T-helper 9 cell (primary cell): ENCODE data around the gene XXYLT1.

Experiments used
- DNase-seq: peaks from one replicate; pipeline ENCODE4 v3.0.0-alpha.2; 2020

The XXYLT1 gene

GRCh38 chr3:195072916-195073564, 197.9 kb downstream of the XXYLT1 start:
- no peak for DNase-seq

GRCh38 chr3:195071916-195072820, 198.8 kb downstream of the XXYLT1 start:
- no peak for DNase-seq

GRCh38 chr3:195071011-195071728, 199.8 kb downstream of the XXYLT1 start:
- no peak for DNase-seq

GRCh38 chr3:195070336-195070735, 200.6 kb downstream of the XXYLT1 start:
- DNase-seq, result no peak

GRCh38 chr3:195069501-195070251, 201.3 kb downstream of the XXYLT1 start:
- no peak for DNase-seq

- DNase-seq, result no peak
Measured at GRCh38 chr3:195068084-195069080, 202.6 kb downstream of the XXYLT1 start.

- no peak for DNase-seq
Measured at GRCh38 chr3:195066441-195066841, 204.5 kb downstream of the XXYLT1 start.

- no peak for DNase-seq
Measured at GRCh38 chr3:195065864-195066185, 205.1 kb downstream of the XXYLT1 start.

GRCh38 chr3:195065142-195065863, 205.7 kb downstream of the XXYLT1 start:
- no peak for DNase-seq

GRCh38 chr3:195064300-195064931, 206.5 kb downstream of the XXYLT1 start:
- no peak for DNase-seq

GRCh38 chr3:195063581-195064193, 207.3 kb downstream of the XXYLT1 start:
- DNase-seq, result no peak

GRCh38 chr3:195062866-195063540, 208.0 kb downstream of the XXYLT1 start:
- no peak for DNase-seq

GRCh38 chr3:195061756-195062655, 209.0 kb downstream of the XXYLT1 start:
- DNase-seq, result no peak

- no peak for DNase-seq
Measured at GRCh38 chr3:195060531-195061291, 210.2 kb downstream of the XXYLT1 start.

GRCh38 chr3:195060217-195060481, 210.8 kb downstream of the XXYLT1 start:
- no peak for DNase-seq

- no peak for DNase-seq
Measured at GRCh38 chr3:195059471-195060216, 211.3 kb downstream of the XXYLT1 start.

GRCh38 chr3:195059006-195059350, 212.0 kb downstream of the XXYLT1 start:
- DNase-seq, result no peak
